OCI-M1 (cell line): Measurements from ENCODE around the gene CST6.
A peak's percentile ranks its signal among the peaks of the same experiment; 100 is the strongest.
"Not testable (repeated sequence)": the region's sequence is repeated elsewhere in the genome, so short reads cannot be mapped to it uniquely, and the experiment has no call there.

ENCODE experiments used
- DNase-seq: peaks from one replicate; lab custom pipeline; 2025; lab: John Stamatoyannopoulos, UW

CST6 gene

GRCh38 chr11:66015454-66015881 is 3.7 kb downstream of the CST6 start:
- DNase-seq = no peak

- DNase-seq = no peak
These were observed 4.4 kb downstream of the CST6 start for GRCh38 chr11:66015936-66016792.

GRCh38 chr11:66016793-66017177 is 5.0 kb downstream of the CST6 start:
- no peak for DNase-seq

GRCh38 chr11:66017321-66017720 is 5.5 kb downstream of the CST6 start:
- DNase-seq = no peak

GRCh38 chr11:66020212-66020611 is 8.4 kb downstream of the CST6 start:
- DNase-seq = no peak

- peak; percentile 71 for DNase-seq
These were observed 9.0 kb downstream of the CST6 start for GRCh38 chr11:66020618-66021357.

GRCh38 chr11:66022401-66023185 is 10.8 kb downstream of the CST6 start:
- DNase-seq = peak; percentile 86

- DNase-seq = not testable (repeated sequence)
These were observed 11.3 kb downstream of the CST6 start for GRCh38 chr11:66023186-66023440.

GRCh38 chr11:66026017-66026529 is 14.3 kb downstream of the CST6 start, which contains the start of gene CATSPER1:
TSS of gene CATSPER1 (minus strand) at chr11:66026479. CDS start at chr11:66026379, 100 bp downstream.
- DNase-seq = no peak

GRCh38 chr11:66032957-66033735 is 21.3 kb downstream of the CST6 start:
- no peak for DNase-seq

- no peak for DNase-seq
These were observed 24.0 kb downstream of the CST6 start for GRCh38 chr11:66035653-66036333.

GRCh38 chr11:66036334-66036710 is 24.5 kb downstream of the CST6 start:
- DNase-seq = no peak

GRCh38 chr11:66037327-66037726 is 25.5 kb downstream of the CST6 start:
- DNase-seq = no peak

- DNase-seq = no peak
These were observed 28.0 kb downstream of the CST6 start for GRCh38 chr11:66039765-66040164.

GRCh38 chr11:66042227-66042995 is 30.6 kb downstream of the CST6 start:
- DNase-seq = no peak

GRCh38 chr11:66042996-66043906 is 31.4 kb downstream of the CST6 start:
- DNase-seq = no peak

GRCh38 chr11:66044757-66045156 is 32.9 kb downstream of the CST6 start:
- no peak for DNase-seq

- peak; percentile 88 for DNase-seq
These were observed 33.4 kb downstream of the CST6 start for GRCh38 chr11:66045177-66045639.

GRCh38 chr11:66046901-66047300 is 35.1 kb downstream of the CST6 start:
- no peak for DNase-seq
